Right atrium auricular region (tissue), 2 donors: Measurements from ENCODE around the gene LTBP1. TPM values are rescaled to one million over a fixed set of nuclear protein-coding genes. Genes with fewer than 3 reads are reported as not detected.

ENCODE experiments used
- DNase-seq: peaks from one replicate; pipeline ENCODE4 v3.0.0-alpha.2; 2019; ENCODE audit warnings: low spot score
- H3K27ac ChIP-seq, 2 donors: fragments of 200-600 bp; sonication (generic); 1 replicate in 1 of 2; 2 replicates in 1 of 2; pipeline ENCODE4 v1.5.1; 2016 to 2019
- H3K27me3 ChIP-seq, 2 donors: fragments of 200-600 bp; sonication (generic); one replicate each; pipeline versions ENCODE4 v1.5.1 to v1.6.0; 2017 to 2019
- H3K36me3 ChIP-seq: fragments of 200-600 bp; sonication (generic); one replicate; pipeline ENCODE4 v1.5.1; 2016
- H3K4me1 ChIP-seq, 2 donors: fragments of 200-600 bp; sonication (generic); one replicate each; pipeline versions ENCODE4 v1.5.1 to v1.6.0; 2017 to 2019
- H3K4me3 ChIP-seq, 2 donors: fragments of 200-600 bp; sonication (generic); 1 replicate in 1 of 2; 2 replicates in 1 of 2; pipeline ENCODE4 v1.5.1; 2017 to 2019; ENCODE audit warnings: mild to moderate bottlenecking in 1 of 2, moderate library complexity in 1 of 2
- H3K9me3 ChIP-seq, 2 donors: fragments of 200-600 bp; sonication (generic); one replicate each; pipeline ENCODE4 v1.5.1; 2019
- CTCF ChIP-seq, 2 donors: fragments of 200-600 bp; sonication (generic); IDR thresholded peaks; one replicate each; pipeline ENCODE4 v1.5.1; 2019; ENCODE audit warnings: antibody characterized with exemption in 2 of 2
- total RNA-seq, 2 donors: library from RNA; depleted of rRNA; stranded (reverse); fragments of >200 nt; gene quantifications; one replicate each; pipeline ENCODE4 v1.1.0, GENCODE V29; 2016

LTBP1 gene
- total RNA-seq, 2 donors from 2014 or later = 168 to 291 TPM

GRCh38 chr2:33177627-33178026 lies 230.9 kb downstream of the LTBP1 start:
- H3K36me3 ChIP-seq = no peaks in the 10 kb centered on the region
- H3K9me3 ChIP-seq = no peaks in the 10 kb centered on the region
- no peak for TF ChIP-seq CTCF (IDR thresholded peaks at IDR 0.05)
- no peak for DNase-seq
- H3K4me1 ChIP-seq = peaks cover 0 to 6% of the 10 kb centered on the region in 2 donors
- H3K27me3 ChIP-seq = no peaks in the 10 kb centered on the region
- H3K4me3 ChIP-seq = no peak overlapping the region
- H3K27ac ChIP-seq = no peak overlapping the region

GRCh38 chr2:33178209-33178608 lies 231.5 kb downstream of the LTBP1 start:
- DNase-seq = no peak
- H3K4me3 ChIP-seq = no peak overlapping the region
- H3K36me3 ChIP-seq = no peaks in the 10 kb centered on the region
- peaks cover 0 to 6% of the 10 kb centered on the region in 2 donors for H3K4me1 ChIP-seq
- no peaks in the 10 kb centered on the region for H3K27me3 ChIP-seq
- H3K27ac ChIP-seq = no peak overlapping the region
- no peaks in the 10 kb centered on the region for H3K9me3 ChIP-seq
- TF ChIP-seq CTCF (IDR thresholded peaks at IDR 0.05) = no peak

GRCh38 chr2:33180915-33181314 lies 234.2 kb downstream of the LTBP1 start:
- H3K4me3 ChIP-seq = no peak overlapping the region
- no peaks in the 10 kb centered on the region for H3K27me3 ChIP-seq
- no peak for TF ChIP-seq CTCF (IDR thresholded peaks at IDR 0.05)
- H3K36me3 ChIP-seq = no peaks in the 10 kb centered on the region
- no peak overlapping the region for H3K27ac ChIP-seq
- no peak for DNase-seq
- no peaks in the 10 kb centered on the region for H3K9me3 ChIP-seq
- H3K4me1 ChIP-seq = peaks cover 0 to 6% of the 10 kb centered on the region in 2 donors

GRCh38 chr2:33181466-33181865 lies 234.7 kb downstream of the LTBP1 start:
- DNase-seq = no peak
- Histone ChIP-seq H3K9me3 (no peaks in the 10 kb centered on the region), H3K36me3 (no peaks in the 10 kb centered on the region), H3K4me3 (no peak overlapping the region), H3K27ac (no peak overlapping the region), H3K4me1 (peaks cover 0 to 6% of the 10 kb centered on the region in 2 donors), H3K27me3 (no peaks in the 10 kb centered on the region)
- no peak for TF ChIP-seq CTCF (IDR thresholded peaks at IDR 0.05)

GRCh38 chr2:33184041-33184440 lies 237.3 kb downstream of the LTBP1 start:
- no peak for DNase-seq
- H3K4me3 ChIP-seq = no peak overlapping the region
- H3K4me1 ChIP-seq = peaks cover 0 to 6% of the 10 kb centered on the region in 2 donors
- TF ChIP-seq CTCF (IDR thresholded peaks at IDR 0.05) = no peak
- H3K36me3 ChIP-seq = peaks cover 14% of the 10 kb centered on the region
- H3K9me3 ChIP-seq = no peaks in the 10 kb centered on the region
- no peaks in the 10 kb centered on the region for H3K27me3 ChIP-seq
- H3K27ac ChIP-seq = no peak overlapping the region

- no peak for DNase-seq
- H3K4me1 ChIP-seq = no peaks in the 10 kb centered on the region
- H3K36me3 ChIP-seq = peaks cover 36% of the 10 kb centered on the region
- no peaks in the 10 kb centered on the region for H3K9me3 ChIP-seq
- no peaks in the 10 kb centered on the region for H3K27me3 ChIP-seq
- no peak for TF ChIP-seq CTCF (IDR thresholded peaks at IDR 0.05)
- no peak overlapping the region for H3K27ac ChIP-seq
- H3K4me3 ChIP-seq = no peak overlapping the region
Measured at GRCh38 chr2:33186937-33187336, 240.2 kb downstream of the LTBP1 start.
